Erythroblast (primary cell): ENCODE results near the gene GNG4.
"Not testable (repeated sequence)": the region's sequence is repeated elsewhere in the genome, so short reads cannot be mapped to it uniquely, and the experiment has no call there.

Source experiments
- DNase-seq, 2 experiments: peaks; one replicate each; lab custom pipeline; 2025; lab: John Stamatoyannopoulos, UW
- GATA1 ChIP-seq: IDR thresholded peaks from 2 replicates; pipeline ENCODE4 v1.6.1; 2011; ENCODE audit warnings: low read depth, mild to moderate bottlenecking, control low read depth, low read length, moderate library complexity
- POLR2A ChIP-seq: IDR thresholded peaks from 2 replicates; pipeline ENCODE4 v1.6.1; 2011; ENCODE audit warnings: mild to moderate bottlenecking, low read length

GNG4 gene

DNA sequence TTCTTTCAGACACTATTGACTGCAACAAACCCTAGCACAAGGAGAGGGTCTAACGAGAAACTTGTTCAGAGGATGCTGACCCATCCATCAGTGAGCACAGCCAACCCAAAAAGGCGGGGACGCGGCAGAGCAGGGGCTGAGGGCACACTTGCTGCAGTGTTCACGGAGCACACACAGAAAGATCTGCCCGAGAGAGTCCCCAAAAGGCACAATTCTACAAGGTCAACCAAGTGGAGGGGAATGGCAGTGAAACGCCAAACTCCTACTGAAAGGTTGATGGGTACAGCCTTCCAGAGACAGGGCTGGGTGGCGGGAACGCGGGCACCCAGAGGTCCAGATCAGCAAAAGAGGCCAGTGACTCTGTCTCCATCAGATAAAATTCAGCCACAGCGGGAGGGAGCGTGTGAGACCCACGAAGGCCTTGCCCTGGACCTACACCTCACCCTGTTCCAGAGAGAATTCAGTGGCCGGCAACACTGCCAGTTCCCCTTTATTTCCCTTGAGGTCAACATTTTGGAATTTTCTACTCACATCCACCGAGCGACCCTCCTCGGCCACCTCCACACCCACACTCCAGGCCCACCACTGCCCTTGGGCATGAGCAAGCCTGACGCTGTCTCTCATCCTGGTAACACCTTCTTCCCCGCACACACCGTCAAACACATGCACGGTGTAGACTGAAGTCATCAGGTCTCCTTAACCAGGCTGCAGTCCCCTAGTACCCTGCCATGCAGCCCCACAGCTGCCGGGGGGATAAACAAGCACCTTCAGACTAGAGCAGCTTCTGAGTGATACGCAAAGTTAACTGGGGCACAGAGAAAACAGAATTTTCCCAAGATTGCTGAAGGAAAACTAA is 5.5 kb downstream of the GNG4 start:
- TF ChIP-seq POLR2A: no peak
- TF ChIP-seq GATA1: no peak
- no peak for DNase-seq

DNA sequence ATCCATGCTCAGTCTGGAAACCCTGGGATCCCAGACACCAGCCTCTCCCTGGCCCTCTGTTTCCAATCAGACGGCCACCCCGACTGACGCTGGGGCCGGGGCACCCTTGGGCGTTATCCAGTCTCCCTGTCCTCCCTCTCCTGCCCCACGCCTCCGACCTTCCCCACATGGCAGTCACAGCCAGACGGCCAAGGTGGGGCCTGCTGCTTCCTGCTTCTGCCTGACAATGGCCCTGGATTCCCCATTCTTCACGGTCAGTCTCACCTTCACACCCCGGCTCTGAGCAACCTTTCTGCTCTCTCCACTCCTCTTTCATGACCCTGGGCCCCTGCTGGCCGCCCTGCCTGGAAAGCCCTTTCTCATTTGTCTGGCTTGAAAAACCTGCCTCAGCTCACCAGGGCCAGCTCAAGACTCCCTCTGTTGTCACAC is 6.6 kb downstream of the GNG4 start:
- no peak for TF ChIP-seq POLR2A
- no peak for TF ChIP-seq GATA1
- no peak for DNase-seq

- DNase-seq: no peak
Observed at GRCh38 chr1:235642011-235642942, 7.3 kb downstream of the GNG4 start.

GRCh38 chr1:235640580-235640979 is 9.0 kb downstream of the GNG4 start:
- no peak for DNase-seq

More at GRCh38 chr1:235642011-235642942, 7.3 kb downstream of the GNG4 start:
- TF ChIP-seq POLR2A (no peak), GATA1 (no peak)

GRCh38 chr1:235639226-235640205 is 10.1 kb downstream of the GNG4 start:
- TF ChIP-seq GATA1: no peak
- TF ChIP-seq POLR2A: no peak
- no peak for DNase-seq

More at GRCh38 chr1:235640580-235640979, 9.0 kb downstream of the GNG4 start:
- TF ChIP-seq POLR2A: no peak
- no peak for TF ChIP-seq GATA1

GRCh38 chr1:235638612-235639011 is 11.0 kb downstream of the GNG4 start:
- not testable (repeated sequence) for DNase-seq

DNA sequence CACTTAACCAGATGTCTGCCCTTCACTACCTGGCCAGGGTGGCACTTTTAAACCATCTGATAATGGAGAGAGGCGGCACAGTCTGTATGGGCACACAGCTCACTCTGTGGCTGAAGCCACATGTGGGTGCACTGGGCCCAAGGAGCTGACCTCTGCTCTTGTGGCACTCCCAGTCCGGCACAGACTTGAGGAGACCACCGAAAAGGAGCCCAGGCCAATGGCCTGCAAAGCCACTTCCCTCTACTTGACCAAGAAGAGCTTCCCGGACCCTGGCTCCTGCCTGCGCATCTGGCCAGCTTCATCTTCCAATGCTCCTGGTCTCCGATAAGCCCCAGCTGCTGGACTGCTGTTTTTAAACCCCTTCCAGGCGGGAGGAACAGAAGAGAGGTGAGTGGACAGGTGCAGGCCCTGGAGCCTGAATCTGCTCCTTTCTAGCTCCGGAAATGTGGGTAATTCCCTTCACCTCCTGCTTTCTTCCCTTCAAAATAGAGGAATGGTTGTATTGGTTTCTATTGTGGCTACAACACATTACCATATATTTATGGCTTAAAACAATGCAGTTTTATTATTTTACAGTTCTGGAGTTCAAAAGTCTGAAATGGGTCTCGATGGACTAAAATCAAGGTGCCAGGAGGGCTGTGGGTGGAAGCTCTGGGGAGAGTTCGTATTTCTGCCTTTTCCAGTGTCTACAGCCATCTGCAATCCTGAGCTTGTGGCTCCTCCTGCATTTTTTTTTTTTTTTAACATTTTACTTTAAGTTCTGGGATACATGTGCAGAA is 11.6 kb downstream of the GNG4 start:
- DNase-seq: no peak
- TF ChIP-seq POLR2A (no peak), GATA1 (no peak)

DNA sequence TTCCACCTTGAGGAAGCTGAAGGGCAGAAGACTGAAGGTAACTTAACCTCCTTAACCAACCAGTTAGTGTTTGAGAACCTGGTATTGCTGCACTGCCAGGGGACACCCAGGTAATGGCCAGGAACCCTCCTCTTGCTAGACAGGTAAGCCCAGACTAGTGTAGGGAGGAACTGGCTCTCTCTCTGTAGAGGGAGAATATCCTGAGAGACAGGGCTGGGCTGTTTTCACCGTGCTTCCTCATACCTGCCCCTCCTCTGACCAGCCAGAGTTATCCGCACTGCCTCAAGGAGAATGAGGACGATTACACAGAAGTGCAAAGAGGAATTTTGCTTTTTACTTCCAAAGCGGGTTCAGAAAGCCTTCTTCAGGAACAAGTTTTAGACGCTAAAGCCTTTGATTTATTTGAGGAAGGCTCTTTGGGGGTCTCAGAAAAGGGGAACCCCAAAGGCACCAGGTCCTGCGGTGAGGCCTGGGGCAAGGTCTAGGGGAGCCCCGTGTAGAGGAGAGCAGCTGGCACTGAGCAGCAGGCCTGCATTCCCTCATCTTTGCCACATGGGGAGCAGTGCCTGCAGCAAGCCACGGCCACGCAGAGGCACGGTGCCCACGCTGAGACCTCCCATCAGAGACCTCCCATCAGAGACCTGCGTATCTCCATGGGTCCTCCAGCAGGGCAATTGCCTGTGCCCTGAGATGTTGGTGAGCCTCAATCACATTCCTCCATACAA is 13.5 kb downstream of the GNG4 start:
- DNase-seq: no peak
- no peak for TF ChIP-seq POLR2A
- no peak for TF ChIP-seq GATA1

DNA sequence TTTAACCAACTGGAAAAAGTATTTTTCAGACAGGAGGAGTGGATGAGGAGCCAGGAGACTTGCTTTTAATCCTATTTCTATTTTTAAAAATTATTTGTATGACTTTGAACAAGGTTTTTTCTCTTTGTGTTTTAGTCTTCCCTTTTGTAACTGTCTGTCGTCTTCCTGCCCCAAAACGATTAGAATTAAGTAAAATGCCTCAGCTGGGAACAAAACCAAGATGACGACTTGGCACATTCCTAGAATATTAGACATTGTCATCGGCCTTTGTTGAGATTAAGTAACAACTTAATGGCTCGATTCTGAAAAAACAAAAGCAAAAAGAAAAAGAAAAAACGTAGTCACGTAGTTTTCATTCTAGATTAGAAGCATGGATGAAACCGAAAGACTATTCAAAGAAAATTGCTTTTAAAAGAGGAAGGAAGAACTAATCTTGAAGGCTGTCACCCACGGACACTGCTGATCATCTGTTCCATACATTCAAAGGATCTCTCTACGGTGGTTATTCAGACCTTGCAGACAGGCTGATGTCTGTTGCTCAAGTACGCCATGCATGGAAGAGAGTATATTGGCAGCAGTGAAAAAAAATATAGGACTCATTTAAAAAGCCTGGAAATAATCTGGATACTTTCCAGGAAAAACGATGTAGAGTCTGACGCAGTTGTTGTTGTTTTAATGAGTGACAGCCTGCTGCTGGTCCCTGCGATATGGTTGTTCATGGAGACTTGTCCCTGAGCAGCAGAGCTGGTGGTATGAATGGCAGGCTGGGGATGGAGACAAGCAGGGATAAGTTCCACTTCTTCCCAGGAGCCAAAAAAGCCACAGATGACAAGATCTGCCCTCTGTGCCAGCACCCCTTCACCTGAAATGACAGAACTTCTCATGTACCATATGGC is 16.8 kb downstream of the GNG4 start:
- TF ChIP-seq GATA1 (no peak), POLR2A (no peak)
- no peak for DNase-seq

DNA sequence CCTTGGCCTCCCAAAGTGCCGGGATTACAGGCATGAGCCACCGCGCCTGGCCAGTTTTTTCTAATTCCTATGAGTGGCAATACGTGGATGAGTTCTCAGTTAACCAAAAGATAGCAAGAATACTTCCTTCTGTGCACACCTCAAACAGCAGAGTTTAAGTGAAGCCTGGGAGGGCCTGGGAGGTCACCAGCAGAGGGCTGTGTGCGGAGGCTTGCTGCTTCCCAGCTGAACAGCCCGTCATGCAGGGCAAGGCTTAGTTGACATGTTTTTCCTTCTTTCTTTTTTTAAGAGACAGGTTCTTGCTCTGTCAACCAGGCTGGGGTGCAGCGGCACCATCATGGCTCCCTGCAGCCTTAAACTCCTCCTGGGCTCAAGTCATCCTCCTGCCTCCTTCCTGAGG is 17.8 kb downstream of the GNG4 start:
- no peak for TF ChIP-seq POLR2A
- no peak for TF ChIP-seq GATA1
- no peak for DNase-seq
